Lower leg skin (tissue), 4 donors: ENCODE results near the gene YAP1. TPM values are rescaled to one million over a fixed set of nuclear protein-coding genes. Genes with fewer than 3 reads are reported as not detected.

Experiments used
- DNase-seq, 2 donors: peaks; one replicate each; pipeline ENCODE4 v3.0.0-alpha.2; 2019; ENCODE audit warnings: low spot score in 2 of 2
- H3K4me3 ChIP-seq: fragments of 200-600 bp; sonication (generic); 2 replicates; pipeline ENCODE4 v1.5.1; 2017; ENCODE audit warnings: mild to moderate bottlenecking, low read depth; ENCODE audit not compliant: poor library complexity, severe bottlenecking
- POLR2A ChIP-seq, 2 donors: fragments of 450-650 bp; IDR thresholded peaks; one replicate each; pipeline ENCODE4 v1.6.1; 2016 to 2017; ENCODE audit warnings: antibody characterized with exemption in 2 of 2, mild to moderate bottlenecking in 1 of 2, moderate library complexity in 1 of 2
- WGBS, 2 donors: methylation state at CpG; one replicate each; pipeline ENCODE4 v1.1.5; 2018; 5-methylcytosine and 5-hydroxymethylcytosine counted together
- intact Hi-C: fragments of 100-400 bp; cut with DNase I; formaldehyde crosslinking; loops from one replicate; pipeline ENCODE4 v1.15.0; 2023; ENCODE audit warnings: low total_unique reads
- total RNA-seq, 4 donors: library from RNA; depleted of rRNA; stranded (reverse); fragments of >200 nt; gene quantifications; one replicate each; pipeline ENCODE4 v1.1.0, GENCODE V29; 2016
- TF ChIP-seq, protein P1 (sequence below), 3 donors: fragments of 450-650 bp; IDR thresholded peaks; one replicate each; pipeline ENCODE4 v1.5.1; 2016; ENCODE audit warnings: antibody characterized with exemption in 3 of 3, mild to moderate bottlenecking in 3 of 3, moderate library complexity in 2 of 3

Gene YAP1
- total RNA-seq, 4 donors from 2014 or later, result 164 to 241 (median 211) TPM

DNA sequence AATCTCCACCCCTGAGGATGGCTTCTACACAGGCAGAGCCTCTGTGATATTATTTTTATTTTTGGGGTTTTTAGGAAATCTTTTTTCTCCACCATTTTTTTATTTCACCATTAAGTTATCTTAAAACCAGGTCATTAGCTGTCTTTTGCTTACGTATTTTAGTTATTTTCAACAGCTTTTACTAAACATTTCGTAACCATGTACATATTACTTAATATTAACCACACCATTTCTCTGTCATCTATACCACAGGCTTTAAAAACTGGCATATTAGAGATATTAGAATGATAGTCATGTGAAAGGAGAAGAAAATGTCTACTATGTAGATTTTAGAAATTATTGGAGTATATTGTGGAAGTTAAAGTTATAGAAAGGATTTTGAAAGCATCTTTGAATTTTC is 37.4 kb downstream of the YAP1 start:
- intact Hi-C loops, result no loop called here
- TF ChIP-seq, protein P1, sequence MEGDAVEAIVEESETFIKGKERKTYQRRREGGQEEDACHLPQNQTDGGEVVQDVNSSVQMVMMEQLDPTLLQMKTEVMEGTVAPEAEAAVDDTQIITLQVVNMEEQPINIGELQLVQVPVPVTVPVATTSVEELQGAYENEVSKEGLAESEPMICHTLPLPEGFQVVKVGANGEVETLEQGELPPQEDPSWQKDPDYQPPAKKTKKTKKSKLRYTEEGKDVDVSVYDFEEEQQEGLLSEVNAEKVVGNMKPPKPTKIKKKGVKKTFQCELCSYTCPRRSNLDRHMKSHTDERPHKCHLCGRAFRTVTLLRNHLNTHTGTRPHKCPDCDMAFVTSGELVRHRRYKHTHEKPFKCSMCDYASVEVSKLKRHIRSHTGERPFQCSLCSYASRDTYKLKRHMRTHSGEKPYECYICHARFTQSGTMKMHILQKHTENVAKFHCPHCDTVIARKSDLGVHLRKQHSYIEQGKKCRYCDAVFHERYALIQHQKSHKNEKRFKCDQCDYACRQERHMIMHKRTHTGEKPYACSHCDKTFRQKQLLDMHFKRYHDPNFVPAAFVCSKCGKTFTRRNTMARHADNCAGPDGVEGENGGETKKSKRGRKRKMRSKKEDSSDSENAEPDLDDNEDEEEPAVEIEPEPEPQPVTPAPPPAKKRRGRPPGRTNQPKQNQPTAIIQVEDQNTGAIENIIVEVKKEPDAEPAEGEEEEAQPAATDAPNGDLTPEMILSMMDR (IDR thresholded peaks at IDR 0.05), result no peak
- TF ChIP-seq POLR2A (IDR thresholded peaks at IDR 0.05), result no peak
- WGBS, 2 donors, result 78 to 87% methylated on average over 2 of the region's 2 CpGs
- H3K4me3 ChIP-seq, result no peak overlapping the region
- no peak for DNase-seq

DNA sequence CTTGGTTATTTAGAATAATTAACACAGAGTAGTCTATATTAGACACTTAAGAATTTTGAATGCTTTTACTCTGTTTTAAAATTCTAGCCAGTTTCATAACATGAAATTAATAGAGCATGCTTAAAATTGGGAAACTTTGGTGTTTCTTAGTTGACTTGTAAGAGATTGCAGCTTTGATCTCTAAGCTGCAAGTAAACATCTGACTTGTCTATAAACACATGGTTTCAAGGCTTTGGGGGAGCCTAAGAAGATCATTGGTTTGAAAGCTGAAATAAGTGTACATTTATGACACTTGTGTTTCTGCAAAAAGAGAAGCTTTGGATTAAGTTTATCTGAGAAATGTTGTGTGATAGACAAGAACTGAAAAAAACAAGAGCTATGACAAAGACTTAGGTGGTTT is 37.8 kb downstream of the YAP1 start:
- DNase-seq, result no peak
- intact Hi-C loops, result no loop called here
- TF ChIP-seq, protein P1 (IDR thresholded peaks at IDR 0.05), result no peak
- TF ChIP-seq POLR2A (IDR thresholded peaks at IDR 0.05), result no peak
- H3K4me3 ChIP-seq, result no peak overlapping the region

DNA sequence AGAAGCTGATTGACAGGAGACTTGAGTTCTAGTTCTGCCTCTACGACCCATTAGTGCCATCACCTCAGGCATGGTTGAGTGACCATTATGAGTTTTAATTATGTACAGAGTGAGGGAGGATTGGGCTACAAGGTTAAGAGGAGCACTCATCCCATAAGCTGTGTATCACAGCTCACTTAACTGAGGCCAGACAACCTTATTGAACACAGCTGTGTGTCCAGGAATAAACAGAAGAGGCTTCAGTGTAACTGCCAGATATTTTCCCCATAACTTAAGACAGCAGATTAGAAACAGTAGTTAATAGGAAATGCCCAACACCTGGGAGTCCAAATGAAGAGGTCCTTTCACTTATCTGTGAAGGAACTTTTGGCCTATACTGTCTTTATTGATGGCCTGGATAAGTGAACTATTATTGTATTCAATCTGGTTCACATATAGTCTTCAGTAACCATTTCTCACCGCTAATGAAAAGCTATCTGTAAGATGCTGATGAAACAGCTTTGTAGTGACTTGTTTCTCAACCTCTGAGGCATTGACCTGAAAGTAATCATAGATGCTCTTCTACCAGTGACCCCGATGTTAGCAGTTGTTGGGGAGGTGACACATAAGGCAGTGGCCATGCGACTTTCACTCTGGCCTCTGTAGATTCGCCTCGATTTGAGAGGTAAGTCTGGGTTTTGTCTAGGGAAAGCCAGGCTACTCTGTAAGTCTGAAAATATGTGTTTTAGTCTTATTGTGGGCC is 41.7 kb downstream of the YAP1 start:
- H3K4me3 ChIP-seq, result no peak overlapping the region
- DNase-seq, result no peak
- 93 to 96% methylated on average over 6 of the region's 6 CpGs for WGBS, 2 donors
- TF ChIP-seq, protein P1 (IDR thresholded peaks at IDR 0.05), result no peak
- no peak for TF ChIP-seq POLR2A (IDR thresholded peaks at IDR 0.05)
- intact Hi-C loops, result no loop called here

DNA sequence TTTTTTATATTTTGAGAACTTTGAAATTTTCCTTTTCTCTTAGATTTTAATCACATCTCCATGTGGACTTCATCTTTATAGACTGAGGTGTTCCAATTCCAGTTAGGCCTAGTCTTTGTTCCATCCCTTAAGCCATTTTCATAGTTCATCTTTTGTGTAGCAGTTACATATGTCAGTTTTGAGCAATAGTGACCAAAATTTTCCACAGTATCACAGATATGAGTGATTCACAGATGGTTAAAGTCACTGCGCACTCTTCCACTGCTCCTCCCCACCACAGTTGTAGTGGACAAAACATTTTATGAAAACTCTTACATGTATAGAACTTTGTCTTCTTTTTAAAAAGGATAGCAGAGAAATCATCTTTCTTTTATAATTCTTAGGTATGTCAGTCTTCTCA is 42.8 kb downstream of the YAP1 start:
- intact Hi-C loops, result no loop called here
- WGBS, 2 donors, result 94 to 96% methylated on average over 1 of the region's 1 CpG
- H3K4me3 ChIP-seq, result no peak overlapping the region
- no peak for TF ChIP-seq POLR2A (IDR thresholded peaks at IDR 0.05)
- TF ChIP-seq, protein P1 (IDR thresholded peaks at IDR 0.05), result no peak
- no peak for DNase-seq

DNA sequence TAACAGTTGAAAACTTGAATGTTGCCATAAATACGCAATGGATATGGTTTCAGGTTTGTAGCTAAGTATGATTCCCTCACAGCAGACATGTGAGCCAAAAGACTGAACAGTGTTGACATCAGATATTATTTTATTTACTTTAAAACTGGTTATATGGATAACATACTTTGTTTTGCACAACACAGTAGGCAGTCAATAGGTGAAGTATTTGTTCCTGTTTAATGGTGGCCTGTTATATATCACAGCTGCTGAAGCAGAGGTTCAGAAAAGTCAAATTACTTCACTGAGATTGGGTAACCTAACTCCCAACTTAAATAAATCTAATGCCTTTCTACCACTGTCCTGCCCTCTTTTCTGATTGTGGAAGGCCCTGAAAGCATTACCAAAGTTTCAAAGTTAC is 44.6 kb downstream of the YAP1 start:
- TF ChIP-seq POLR2A (IDR thresholded peaks at IDR 0.05), result no peak
- TF ChIP-seq, protein P1 (IDR thresholded peaks at IDR 0.05), result no peak
- no peak overlapping the region for H3K4me3 ChIP-seq
- 92 to 96% methylated on average over 1 of the region's 1 CpG for WGBS, 2 donors
- DNase-seq, result no peak
- intact Hi-C loops, result no loop called here

DNA sequence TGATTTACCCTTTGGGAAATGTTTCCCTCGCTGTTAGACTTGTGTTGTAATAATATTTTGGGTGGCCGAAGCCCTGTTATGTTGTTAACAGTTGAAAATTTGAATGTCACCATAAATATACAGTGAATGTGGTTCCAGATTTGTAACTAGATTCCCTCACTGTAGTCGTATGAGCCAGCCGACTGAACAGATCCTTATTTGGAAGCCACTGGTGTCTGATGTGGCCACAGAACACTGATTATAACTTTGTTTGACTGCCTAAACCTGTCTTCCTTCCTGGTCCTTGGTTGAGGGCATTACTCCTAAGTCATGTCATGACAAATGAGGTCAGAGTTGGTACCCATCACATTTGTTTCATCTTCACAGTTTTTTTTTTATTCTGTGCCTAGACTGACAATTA is 45.4 kb downstream of the YAP1 start:
- no peak for DNase-seq
- intact Hi-C loops, result no loop called here
- 36% methylated on average over 4 of the region's 4 CpGs for WGBS, 2 donors
- TF ChIP-seq, protein P1 (IDR thresholded peaks at IDR 0.05), result no peak
- TF ChIP-seq POLR2A (IDR thresholded peaks at IDR 0.05), result no peak
- no peak overlapping the region for H3K4me3 ChIP-seq
